C4-2B (cell line): ENCODE data around the gene UQCRC2.
A peak's percentile ranks its signal among the peaks of the same experiment; 100 is the strongest.

ENCODE experiments used
- H3K27ac ChIP-seq: fragments of 450-650 bp; 2 replicates; pipeline ENCODE4 v1.5.1; 2017
- CTCF ChIP-seq: fragments of 450-650 bp; conservative IDR thresholded peaks from 2 replicates; pipeline ENCODE4 v1.5.1; 2017; ENCODE audit warnings: mild to moderate bottlenecking
- ZFX ChIP-seq: fragments of 450-650 bp; IDR thresholded peaks from 2 replicates; pipeline ENCODE4 v1.6.1; 2017

UQCRC2 gene

GRCh38 chr16:22006636-22007035 lies 53.5 kb downstream of the UQCRC2 start:
- no peak for TF ChIP-seq ZFX
- H3K27ac ChIP-seq, result no peak overlapping the region

- no peak for TF ChIP-seq CTCF
- peak overlapping the region; percentile 80 for H3K27ac ChIP-seq
Measured at GRCh38 chr16:22007159-22007508, 54.0 kb downstream of the UQCRC2 start.

- peak within 1 kb of the TSS; percentile 80 for H3K27ac ChIP-seq
- TF ChIP-seq ZFX (peak; percentile 63), CTCF (no peak)
Measured at GRCh38 chr16:22007509-22008214, 54.5 kb downstream of the UQCRC2 start, which contains the start of gene MOSMO. MOSMO (plus strand) TSS chr16:22008111; CDS start chr16:22008302, 191 bp downstream.

- H3K27ac ChIP-seq, result peak overlapping the region; percentile 80
- TF ChIP-seq ZFX, result no peak
Measured at GRCh38 chr16:22008215-22009059, 55.3 kb downstream of the UQCRC2 start.

- TF ChIP-seq ZFX (no peak), CTCF (no peak)
- no peak overlapping the region for H3K27ac ChIP-seq
Measured at GRCh38 chr16:22010902-22011301, 57.7 kb downstream of the UQCRC2 start.

GRCh38 chr16:22012241-22012640 lies 59.1 kb downstream of the UQCRC2 start:
- H3K27ac ChIP-seq, result no peak overlapping the region
- TF ChIP-seq ZFX (no peak), CTCF (no peak)

- no peak overlapping the region for H3K27ac ChIP-seq
Measured at GRCh38 chr16:22013486-22013885, 60.3 kb downstream of the UQCRC2 start.

More at GRCh38 chr16:22013486-22013885, 60.3 kb downstream of the UQCRC2 start:
- TF ChIP-seq CTCF, result no peak
- no peak for TF ChIP-seq ZFX
